HepG2 (cell line): ENCODE data around the gene TESK1. TPM values are rescaled to one million over a fixed set of nuclear protein-coding genes. Genes with fewer than 3 reads are reported as not detected.

Experiments
- ATAC-seq: fragments of 200-7000 bp; cut with Tn5 transposase; 3 replicates; pipeline ENCODE4 v1.9.1; 2020; ENCODE audit warnings: mild to moderate bottlenecking, moderate library complexity
- BruUV-seq: library from RNA; stranded (reverse); fragments of 400-500 nt; replicated peaks from 2 replicates; lab custom pipeline; 2021; lab: Mats Ljungman, UMichigan
- CTCF ChIA-PET: fragments of 300-600 bp; formaldehyde crosslinking; extraction: SDS; loops from one replicate; lab custom pipeline; 2021; ENCODE audit warnings: low total read pairs, inconsistent platforms, low intra/inter-chr PET ratio; lab: Yijun Ruan, JAX
- POLR2A ChIA-PET: fragments of 350-600 bp; sonication (Branson Sonifier 250); formaldehyde crosslinking; loops from one replicate; lab custom pipeline; 2020; ENCODE audit warnings: antibody characterized with exemption, inconsistent platforms; lab: Yijun Ruan, JAX
- DNase-seq: peaks from one replicate; pipeline ENCODE4 v3.0.0-alpha.2; 2015; ENCODE audit warnings: low spot score
- FAIRE-seq: peaks from 3 replicates; lab custom pipeline; 2011; peaks lifted over from hg19 to GRCh38; lab: Jason Lieb, UNC
- H2AFZ ChIP-seq: one replicate; pipeline ENCODE4 v1.6.1; 2011; ENCODE audit warnings: low read length, inconsistent platforms
- H3K27ac ChIP-seq: fragments of 300-600 bp; 3 replicates; pipeline ENCODE4 v1.8.0; 2011; ENCODE audit warnings: mixed run types, mild to moderate bottlenecking, mixed read lengths, low read length, inconsistent platforms; ENCODE audit not compliant: insufficient read depth; ENCODE audit errors: extremely low read length
- H3K27me3 ChIP-seq, 2 experiments: fragments of 200-600 bp in 1 of 2; 2 replicates in 1 of 2; 3 replicates in 1 of 2; pipeline versions ENCODE4 v1.6.0 to v1.8.0; 2011; ENCODE audit warnings: low read length in 2 of 2, mild to moderate bottlenecking in 2 of 2, moderate library complexity in 2 of 2, inconsistent platforms in 1 of 2; ENCODE audit not compliant: insufficient read depth in 2 of 2, control insufficient read depth in 1 of 2
- H3K36me3 ChIP-seq, 2 experiments: fragments of 200-600 bp in 1 of 2; replicated peaks in 1 of 2; 2 replicates in 1 of 2; 3 replicates in 1 of 2; pipeline versions ENCODE4 v1.5.1 to v1.8.0; 2011; ENCODE audit warnings: low read length in 2 of 2, inconsistent platforms in 1 of 2; ENCODE audit not compliant: insufficient read depth in 2 of 2, control insufficient read depth in 1 of 2
- H3K4me1 ChIP-seq: 2 replicates; pipeline ENCODE4 v1.5.1; 2012; ENCODE audit warnings: low read length, inconsistent platforms; ENCODE audit not compliant: insufficient read depth
- H3K4me2 ChIP-seq: 2 replicates; pipeline ENCODE4 v1.6.0; 2011; ENCODE audit warnings: low read depth, low read length, inconsistent platforms
- H3K4me3 ChIP-seq, 3 experiments: fragments of 200-600 bp in 1 of 3; sonication (generic), shearing (Covaris generic) in 1 of 3; replicated peaks in 1 of 3; 2 replicates each; pipeline ENCODE4 v1.5.1; 2011 to 2016; ENCODE audit warnings: low read length in 3 of 3, inconsistent platforms in 2 of 3, low read depth in 2 of 3, mild to moderate bottlenecking in 2 of 3, control low read depth in 1 of 3, mixed read lengths in 1 of 3; ENCODE audit not compliant: insufficient read depth in 1 of 3
- H3K79me2 ChIP-seq: one replicate; pipeline ENCODE4 v1.6.1; 2011; ENCODE audit warnings: low read length, inconsistent platforms; ENCODE audit not compliant: insufficient read depth
- H3K9ac ChIP-seq: 2 replicates; pipeline ENCODE4 v1.6.0; 2011; ENCODE audit warnings: mild to moderate bottlenecking, low read depth, low read length, inconsistent platforms; ENCODE audit not compliant: insufficient read depth
- H3K9me3 ChIP-seq: 2 replicates; pipeline ENCODE4 v1.5.1; 2012; ENCODE audit warnings: mild to moderate bottlenecking, low read length
- H4K20me1 ChIP-seq: 2 replicates; pipeline ENCODE4 v1.6.0; 2011; ENCODE audit warnings: inconsistent platforms, mild to moderate bottlenecking, low read length, moderate library complexity; ENCODE audit not compliant: insufficient read depth
- CBX2 ChIP-seq, 2 experiments: fragments of 200-600 bp in 1 of 2; sonication (generic); formaldehyde crosslinking in 1 of 2; IDR thresholded peaks; 2 replicates each; pipeline versions ENCODE4 v1.7.0 to v1.8.1; 2018 to 2022; ENCODE audit warnings: low read depth in 2 of 2, low read length in 1 of 2, mild to moderate bottlenecking in 1 of 2, missing genetic modification reagents in 1 of 2
- KDM2A ChIP-seq: sonication (generic); formaldehyde crosslinking; IDR thresholded peaks from 2 replicates; pipeline ENCODE4 v1.4.0; 2020; ENCODE audit warnings: low read depth, missing genetic modification reagents, borderline replicate concordance
- PHF20 ChIP-seq: sonication (generic); formaldehyde crosslinking; IDR thresholded peaks from 2 replicates; pipeline ENCODE4 v1.5.0; 2020; ENCODE audit warnings: mild to moderate bottlenecking, missing genetic modification reagents
- SALL2 ChIP-seq: sonication (generic); formaldehyde crosslinking; IDR thresholded peaks from 2 replicates; pipeline ENCODE4 v1.8.1; 2023; ENCODE audit warnings: mild to moderate bottlenecking, missing genetic modification reagents, inconsistent platforms
- SMC3 ChIP-seq: IDR thresholded peaks from 2 replicates; pipeline ENCODE4 v1.6.1; 2011; ENCODE audit warnings: low read length, improper control_type of control experiment
- STAG1 ChIP-seq: sonication (generic); formaldehyde crosslinking; IDR thresholded peaks from 2 replicates; pipeline ENCODE4 v1.4.0; 2020; ENCODE audit warnings: missing genetic modification reagents
- XRCC5 ChIP-seq: fragments of 200-400 bp; formaldehyde crosslinking; optimal IDR thresholded peaks from 2 replicates; pipeline ENCODE3; 2017; ENCODE audit warnings: mild to moderate bottlenecking, low read length
- ZNF670 ChIP-seq: sonication (generic); formaldehyde crosslinking; IDR thresholded peaks from 2 replicates; pipeline ENCODE4 v1.8.0; 2022; ENCODE audit warnings: mild to moderate bottlenecking, missing genetic modification reagents, borderline replicate concordance
- ZSCAN29 ChIP-seq: sonication (generic); formaldehyde crosslinking; conservative IDR thresholded peaks from 2 replicates; pipeline ENCODE4 v1.4.0; 2020; ENCODE audit warnings: mild to moderate bottlenecking, missing genetic modification reagents
- WGBS: methylation state at CpG from one replicate; pipeline ENCODE4 v1.1.6; 2017; ENCODE audit warnings: low lambda C conversion rate; 5-methylcytosine and 5-hydroxymethylcytosine counted together
- in situ Hi-C: cut with HindIII; loops from 2 replicates; pipeline ENCODE4 v1.10.0; 2017; ENCODE audit warnings: low pct_unique_long_range_greater_than_20kb; ENCODE audit not compliant: extremely low pct_ligation_motif_present
- intact Hi-C: fragments of 100-400 bp; cut with micrococcal nuclease; formaldehyde crosslinking; loops from one replicate; pipeline ENCODE4 v1.10.0; 2022; ENCODE audit not compliant: unreplicated experiment
- polyA plus RNA-seq, 8 experiments: library from polyadenylated mRNA; depleted of rRNA in 3 of 8; stranded (reverse) in 7 of 8; unstranded in 1 of 8; fragments of >200 nt; fragmentation: Illumina TruSeq in 4 of 8; extraction: Trizol in 4 of 8; gene quantifications; 2 replicates each; pipeline versions ENCODE4 v1.2.1 to v1.2.3, GENCODE V29; 2011 to 2016; ENCODE audit warnings: low read depth in 4 of 8, missing spikeins in 1 of 8, mixed read lengths in 1 of 8; ENCODE audit not compliant: insufficient read depth in 1 of 8
- total RNA-seq, 5 experiments: library from RNA; depleted of rRNA; stranded (reverse); fragments of >200 nt; fragmentation: Illumina TruSeq; extraction: Trizol; gene quantifications; 2 replicates each; pipeline ENCODE4 v1.2.3, GENCODE V29; 2016; ENCODE audit warnings: low read depth in 1 of 5
- TF ChIP-seq, protein P1 (sequence below): sonication (generic); formaldehyde crosslinking; IDR thresholded peaks from 2 replicates; pipeline ENCODE4 v1.5.0; 2020; ENCODE audit warnings: mild to moderate bottlenecking, missing genetic modification reagents, moderate library complexity
- TF ChIP-seq, protein P2 (sequence below): IDR thresholded peaks from 2 replicates; pipeline ENCODE4 v1.4.0; 2020; ENCODE audit warnings: mild to moderate bottlenecking, missing genetic modification reagents

The TESK1 gene
- total and polyA plus RNA-seq, 2 of the 13 experiments (the other 11 are each of a cell fraction or from before 2014, with no cell fraction given): 7.3 to 13.6 TPM

DNA sequence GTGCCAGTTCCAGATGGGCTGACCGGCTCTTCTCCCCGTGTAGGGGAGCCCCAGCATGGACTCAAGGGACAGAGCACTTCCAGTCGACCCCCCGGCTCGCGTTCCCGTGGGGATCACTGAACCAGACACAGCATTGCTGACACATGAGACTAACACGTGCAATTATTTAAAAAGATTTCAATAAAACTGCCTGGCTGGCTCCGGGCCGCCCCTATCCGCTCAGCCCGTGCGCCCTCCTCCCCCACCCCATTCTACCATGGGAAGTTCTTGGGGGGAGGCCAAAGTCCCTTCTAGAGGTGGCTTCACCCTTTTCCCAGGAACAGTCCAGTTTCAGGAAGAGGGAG lies 4.7 kb downstream of the TESK1 start:
- no peak for ATAC-seq
- CTCF ChIA-PET: no interaction called here
- in situ Hi-C loops: no loop called here

DNA sequence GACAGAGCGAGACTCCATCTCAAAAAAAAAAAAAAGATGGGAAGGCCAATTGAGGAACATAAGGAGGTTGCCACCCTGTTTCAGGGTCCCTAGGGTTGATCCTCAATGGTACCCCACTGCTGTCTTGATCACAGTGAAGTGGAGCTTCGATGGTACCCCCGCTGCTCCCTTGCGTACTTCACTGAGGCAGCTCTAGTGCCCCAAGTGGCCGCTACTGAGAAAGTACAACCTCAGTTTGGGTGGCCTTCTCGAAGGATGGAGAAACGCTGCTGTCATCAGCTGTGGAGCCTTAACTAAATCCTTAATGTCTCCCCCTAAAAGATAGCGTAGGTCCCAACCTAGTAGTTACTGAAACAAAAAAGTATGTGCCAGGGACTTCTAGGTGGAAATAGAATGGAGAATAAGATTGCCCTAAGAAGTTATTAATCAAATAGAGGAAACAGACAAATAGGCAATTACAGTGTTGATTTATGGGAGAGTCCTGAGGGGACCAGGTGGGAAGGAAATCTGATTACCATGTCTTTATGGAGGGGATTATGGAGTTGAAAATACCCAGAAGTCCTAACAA lies 6.3 kb downstream of the TESK1 start:
- in situ Hi-C loops (no loop called here), intact Hi-C loops (no loop called here)
- peaks cover 8% of the 10 kb centered on the region for H3K4me1 ChIP-seq
- FAIRE-seq (peak; percentile 73), DNase-seq (peak; percentile 17), ATAC-seq (peak; percentile 70)
- H3K27me3 ChIP-seq: peaks cover 0 to 28% of the 10 kb centered on the region in 2 experiments; a peak in 3 of 5 replicates
- 26% methylated on average over 8 of the region's 8 CpGs for WGBS
- no TSS peak for BruUV-seq
- peaks cover 3 to 14% of the 10 kb centered on the region in 2 experiments; a peak in 3 of 5 replicates for H3K36me3 ChIP-seq
- no peak overlapping the region for H2AFZ ChIP-seq
- H3K4me3 ChIP-seq: no peak overlapping the region
- H3K79me2 ChIP-seq: peaks cover under 1% of the 10 kb centered on the region
- H3K4me2 ChIP-seq: no peak overlapping the region
- no peak overlapping the region for H3K27ac ChIP-seq
- H3K9ac ChIP-seq: no peak overlapping the region
- CTCF ChIA-PET: no interaction called here
- POLR2A ChIA-PET: interaction anchor here (0.9 to 1.2 kb wide), 2 partner anchors 11 to 121 kb away, joined by 3 read pairs; partner anchors contain the start of genes CREB3 and TLN1
- TF ChIP-seq ZSCAN29 (CRISPR knock-in tag) (no peak), XRCC5 (peak; percentile 59), SMC3 (0 out of 2 replicates have a peak, but pooled peaks have one; percentile 17), STAG1 (CRISPR knock-in tag) (peak; percentile 22; the same call in 1 of the 2 replicates), KDM2A (CRISPR knock-in tag) (0 out of 2 replicates have a peak, but pooled peaks have one; percentile 25)
- TF ChIP-seq, protein P1, sequence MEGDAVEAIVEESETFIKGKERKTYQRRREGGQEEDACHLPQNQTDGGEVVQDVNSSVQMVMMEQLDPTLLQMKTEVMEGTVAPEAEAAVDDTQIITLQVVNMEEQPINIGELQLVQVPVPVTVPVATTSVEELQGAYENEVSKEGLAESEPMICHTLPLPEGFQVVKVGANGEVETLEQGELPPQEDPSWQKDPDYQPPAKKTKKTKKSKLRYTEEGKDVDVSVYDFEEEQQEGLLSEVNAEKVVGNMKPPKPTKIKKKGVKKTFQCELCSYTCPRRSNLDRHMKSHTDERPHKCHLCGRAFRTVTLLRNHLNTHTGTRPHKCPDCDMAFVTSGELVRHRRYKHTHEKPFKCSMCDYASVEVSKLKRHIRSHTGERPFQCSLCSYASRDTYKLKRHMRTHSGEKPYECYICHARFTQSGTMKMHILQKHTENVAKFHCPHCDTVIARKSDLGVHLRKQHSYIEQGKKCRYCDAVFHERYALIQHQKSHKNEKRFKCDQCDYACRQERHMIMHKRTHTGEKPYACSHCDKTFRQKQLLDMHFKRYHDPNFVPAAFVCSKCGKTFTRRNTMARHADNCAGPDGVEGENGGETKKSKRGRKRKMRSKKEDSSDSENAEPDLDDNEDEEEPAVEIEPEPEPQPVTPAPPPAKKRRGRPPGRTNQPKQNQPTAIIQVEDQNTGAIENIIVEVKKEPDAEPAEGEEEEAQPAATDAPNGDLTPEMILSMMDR (CRISPR knock-in tag): peak; percentile 67
- TF ChIP-seq, protein P2, sequence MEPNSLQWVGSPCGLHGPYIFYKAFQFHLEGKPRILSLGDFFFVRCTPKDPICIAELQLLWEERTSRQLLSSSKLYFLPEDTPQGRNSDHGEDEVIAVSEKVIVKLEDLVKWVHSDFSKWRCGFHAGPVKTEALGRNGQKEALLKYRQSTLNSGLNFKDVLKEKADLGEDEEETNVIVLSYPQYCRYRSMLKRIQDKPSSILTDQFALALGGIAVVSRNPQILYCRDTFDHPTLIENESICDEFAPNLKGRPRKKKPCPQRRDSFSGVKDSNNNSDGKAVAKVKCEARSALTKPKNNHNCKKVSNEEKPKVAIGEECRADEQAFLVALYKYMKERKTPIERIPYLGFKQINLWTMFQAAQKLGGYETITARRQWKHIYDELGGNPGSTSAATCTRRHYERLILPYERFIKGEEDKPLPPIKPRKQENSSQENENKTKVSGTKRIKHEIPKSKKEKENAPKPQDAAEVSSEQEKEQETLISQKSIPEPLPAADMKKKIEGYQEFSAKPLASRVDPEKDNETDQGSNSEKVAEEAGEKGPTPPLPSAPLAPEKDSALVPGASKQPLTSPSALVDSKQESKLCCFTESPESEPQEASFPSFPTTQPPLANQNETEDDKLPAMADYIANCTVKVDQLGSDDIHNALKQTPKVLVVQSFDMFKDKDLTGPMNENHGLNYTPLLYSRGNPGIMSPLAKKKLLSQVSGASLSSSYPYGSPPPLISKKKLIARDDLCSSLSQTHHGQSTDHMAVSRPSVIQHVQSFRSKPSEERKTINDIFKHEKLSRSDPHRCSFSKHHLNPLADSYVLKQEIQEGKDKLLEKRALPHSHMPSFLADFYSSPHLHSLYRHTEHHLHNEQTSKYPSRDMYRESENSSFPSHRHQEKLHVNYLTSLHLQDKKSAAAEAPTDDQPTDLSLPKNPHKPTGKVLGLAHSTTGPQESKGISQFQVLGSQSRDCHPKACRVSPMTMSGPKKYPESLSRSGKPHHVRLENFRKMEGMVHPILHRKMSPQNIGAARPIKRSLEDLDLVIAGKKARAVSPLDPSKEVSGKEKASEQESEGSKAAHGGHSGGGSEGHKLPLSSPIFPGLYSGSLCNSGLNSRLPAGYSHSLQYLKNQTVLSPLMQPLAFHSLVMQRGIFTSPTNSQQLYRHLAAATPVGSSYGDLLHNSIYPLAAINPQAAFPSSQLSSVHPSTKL (CRISPR knock-in tag): no peak
- no peaks in the 10 kb centered on the region for H4K20me1 ChIP-seq
- H3K9me3 ChIP-seq: no peaks in the 10 kb centered on the region

More for the DNA sequence above, 4.7 kb downstream of the TESK1 start:
- BruUV-seq: no TSS peak
- TF ChIP-seq ZNF670 (CRISPR knock-in tag) (no peak), SALL2 (CRISPR knock-in tag) (no peak), CBX2 (IDR thresholded peaks at IDR 0.05; ENCODE audit: low read depth, low read length) (no peak), CBX2 (CRISPR knock-in tag; IDR thresholded peaks at IDR 0.05; ENCODE audit: low read depth) (no peak), PHF20 (CRISPR knock-in tag) (no peak)
- Histone ChIP-seq H3K27ac (no peak overlapping the region), H3K4me3 (no peak overlapping the region), H4K20me1 (no peaks in the 10 kb centered on the region; the same call in 1 of the 2 replicates), H3K4me1 (peaks cover 12% of the 10 kb centered on the region), H3K27me3 (peaks cover 0 to 12% of the 10 kb centered on the region in 2 experiments; a peak in 3 of 5 replicates), H3K36me3 (peaks cover 3 to 14% of the 10 kb centered on the region in 2 experiments; a peak in 3 of 5 replicates), H3K79me2 (peaks cover 4% of the 10 kb centered on the region), H3K9me3 (no peaks in the 10 kb centered on the region), H2AFZ (no peak overlapping the region), H3K9ac (no peak overlapping the region), H3K4me2 (no peak overlapping the region)
- intact Hi-C loops: no loop called here
- no peak for DNase-seq
- POLR2A ChIA-PET: no interaction called here
- WGBS: 97% methylated on average over 7 of the region's 13 CpGs
- no peak for FAIRE-seq
